NCI-H1694 (cell line): ENCODE results near the gene HAGH.

Experiments
- DNase-seq: peaks from one replicate; lab custom pipeline; 2025; lab: John Stamatoyannopoulos, UW

HAGH gene

GRCh38 chr16:1831186-1832075 is 4.8 kb upstream of the HAGH start:
- DNase-seq, result no peak

DNA sequence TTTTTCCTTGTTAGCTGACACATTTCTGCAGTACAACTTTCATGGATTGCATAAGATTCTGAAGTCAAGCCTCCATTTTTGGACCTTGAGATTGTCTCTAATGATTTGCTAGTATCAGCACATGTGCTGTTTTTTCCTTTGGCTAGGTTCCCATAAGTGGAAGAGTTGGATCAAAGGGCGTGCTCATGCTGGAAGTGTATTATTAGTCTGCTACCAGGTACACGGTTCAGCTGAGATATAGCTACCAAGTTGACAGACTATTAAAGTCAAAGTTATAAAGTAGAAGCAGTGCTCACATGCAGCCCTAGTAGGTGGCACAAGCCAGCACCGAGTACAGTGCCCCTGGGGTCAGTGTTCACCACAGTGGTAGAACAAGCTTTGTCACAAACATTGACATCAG is 3.6 kb upstream of the HAGH start:
- no peak for DNase-seq

GRCh38 chr16:1828645-1829410 is 2.2 kb upstream of the HAGH start:
- no peak for DNase-seq

GRCh38 chr16:1825864-1826690 is 548 bp downstream of the HAGH start:
- peak; percentile 4 for DNase-seq

GRCh38 chr16:1825381-1825863 is 1.2 kb downstream of the HAGH start:
- no peak for DNase-seq

DNA sequence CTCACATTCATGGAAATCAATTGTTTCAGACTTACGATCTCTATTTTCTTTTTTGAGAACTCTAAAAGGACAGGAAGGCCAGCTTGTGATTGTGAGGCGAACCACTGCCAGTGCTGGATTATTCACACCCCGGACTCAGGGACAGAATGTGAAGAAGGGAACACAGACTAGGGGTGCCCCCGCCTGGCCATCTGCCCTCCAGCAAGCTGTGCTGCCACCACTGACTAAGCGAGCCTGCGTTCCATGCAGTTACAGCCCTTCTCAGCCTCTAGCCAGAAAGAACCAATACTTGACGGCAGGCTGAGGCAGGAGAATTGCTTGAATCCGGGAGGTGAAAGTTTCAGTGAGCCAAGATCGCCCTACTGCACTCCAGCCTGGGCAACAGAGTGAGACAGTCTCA is 2.8 kb downstream of the HAGH start:
- peak; percentile 30 for DNase-seq

GRCh38 chr16:1822801-1823200 is 3.8 kb downstream of the HAGH start:
- DNase-seq, result no peak

GRCh38 chr16:1821861-1822611 is 4.6 kb downstream of the HAGH start:
- no peak for DNase-seq

DNA sequence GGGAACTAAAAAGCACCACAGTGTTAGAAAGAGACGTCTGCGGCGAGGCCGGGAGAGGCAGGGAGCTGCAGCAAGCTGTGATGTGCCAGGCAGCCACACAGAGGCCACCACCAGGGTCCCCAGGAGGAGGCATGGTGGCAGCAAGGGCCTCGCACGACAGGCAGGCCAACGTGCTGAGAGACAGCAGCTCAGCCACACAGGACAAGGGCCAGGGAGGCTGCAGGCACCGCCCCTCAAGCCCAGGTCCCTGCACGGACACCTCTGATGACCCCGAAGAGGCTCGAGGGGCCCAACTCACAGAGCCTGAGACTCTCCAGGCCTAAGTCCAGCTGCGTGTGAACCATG is 5.7 kb downstream of the HAGH start:
- DNase-seq, result no peak

GRCh38 chr16:1820096-1820945 is 6.3 kb downstream of the HAGH start:
- DNase-seq, result no peak

GRCh38 chr16:1819611-1820010 is 7.0 kb downstream of the HAGH start:
- no peak for DNase-seq

DNA sequence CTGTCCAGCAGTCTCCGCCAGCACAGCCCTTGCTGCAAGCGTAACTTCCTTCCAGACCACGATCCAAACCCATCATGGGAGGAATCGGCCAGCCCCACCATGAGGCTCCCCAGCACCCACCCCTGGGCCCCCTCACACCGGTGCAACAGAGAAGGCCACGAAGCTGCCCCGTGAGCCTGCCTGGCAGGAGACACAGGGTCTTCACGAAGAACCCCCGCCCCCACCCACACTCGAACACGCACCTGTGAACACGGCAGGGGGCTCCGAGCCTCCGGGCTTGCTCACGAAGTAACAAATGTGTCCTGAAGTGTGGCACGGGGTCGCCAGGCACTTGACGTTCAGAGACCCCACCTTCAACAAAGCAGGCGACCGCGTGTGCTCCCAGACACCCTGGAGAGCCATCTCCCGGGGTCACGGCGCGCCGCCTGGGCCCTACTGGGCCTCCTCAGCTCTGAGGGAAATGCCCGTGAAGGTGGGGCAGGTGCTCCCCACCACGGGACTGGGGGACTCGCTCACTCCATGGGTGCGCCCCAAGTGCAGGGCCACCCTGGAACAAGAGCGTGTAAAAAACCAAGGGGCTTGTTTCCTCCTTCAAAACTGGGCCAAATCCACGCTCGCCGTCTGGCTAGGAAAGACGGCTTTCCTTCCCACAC is 7.6 kb downstream of the HAGH start:
- no peak for DNase-seq

DNA sequence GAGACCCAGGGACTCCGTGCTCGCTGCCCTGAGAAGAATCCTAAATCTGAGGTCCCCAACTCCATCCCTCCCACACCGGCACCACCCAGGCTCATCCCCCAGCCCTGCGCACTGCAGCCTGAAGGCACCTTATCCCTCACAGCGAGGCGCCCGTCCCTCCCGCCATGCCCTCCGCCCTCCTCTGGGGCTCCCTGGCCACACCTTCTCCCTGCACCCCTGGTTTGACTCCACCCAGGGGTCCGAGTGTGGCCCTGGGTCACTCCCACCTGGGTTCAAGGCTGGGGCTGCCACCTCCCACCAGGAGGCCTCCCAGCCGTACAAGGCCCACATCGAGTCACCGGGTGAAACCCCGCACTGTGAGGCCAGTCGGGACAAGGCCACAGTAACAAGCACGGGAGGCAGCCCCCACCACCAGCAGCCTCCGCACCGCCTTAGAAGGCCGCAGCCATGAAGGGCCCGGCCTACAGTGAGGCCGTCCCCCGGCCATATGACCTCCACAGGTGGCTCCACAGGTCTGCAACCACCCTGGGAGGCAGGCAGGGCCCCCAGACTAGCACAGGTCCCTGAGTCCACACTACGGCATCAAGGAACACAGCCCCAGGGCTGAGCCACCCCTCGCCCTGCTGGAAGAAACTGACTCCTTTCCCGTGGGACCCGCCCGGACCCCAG is 8.3 kb downstream of the HAGH start:
- no peak for DNase-seq

DNA sequence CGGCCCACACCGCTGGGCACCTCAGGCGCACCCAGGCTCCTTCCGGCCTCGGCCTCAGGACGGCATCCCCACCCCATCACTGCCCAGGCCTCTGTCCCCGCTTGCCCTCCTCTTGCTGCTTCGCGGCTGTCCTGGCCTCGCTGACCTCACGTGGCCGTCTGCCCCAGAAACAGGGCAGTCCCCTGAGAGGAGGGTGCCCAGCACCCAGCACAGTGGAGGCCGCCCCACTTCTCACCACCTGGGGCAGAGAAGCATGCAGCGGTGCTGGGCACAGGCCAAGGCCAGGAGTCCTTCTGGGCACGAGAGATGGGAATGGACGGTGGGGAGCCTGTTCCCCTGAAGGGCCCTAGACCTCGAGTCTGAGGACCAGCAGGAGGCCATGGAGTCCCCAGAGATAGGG is 8.9 kb downstream of the HAGH start:
- no peak for DNase-seq

GRCh38 chr16:1817276-1817589 is 9.4 kb downstream of the HAGH start:
- DNase-seq, result no peak

DNA sequence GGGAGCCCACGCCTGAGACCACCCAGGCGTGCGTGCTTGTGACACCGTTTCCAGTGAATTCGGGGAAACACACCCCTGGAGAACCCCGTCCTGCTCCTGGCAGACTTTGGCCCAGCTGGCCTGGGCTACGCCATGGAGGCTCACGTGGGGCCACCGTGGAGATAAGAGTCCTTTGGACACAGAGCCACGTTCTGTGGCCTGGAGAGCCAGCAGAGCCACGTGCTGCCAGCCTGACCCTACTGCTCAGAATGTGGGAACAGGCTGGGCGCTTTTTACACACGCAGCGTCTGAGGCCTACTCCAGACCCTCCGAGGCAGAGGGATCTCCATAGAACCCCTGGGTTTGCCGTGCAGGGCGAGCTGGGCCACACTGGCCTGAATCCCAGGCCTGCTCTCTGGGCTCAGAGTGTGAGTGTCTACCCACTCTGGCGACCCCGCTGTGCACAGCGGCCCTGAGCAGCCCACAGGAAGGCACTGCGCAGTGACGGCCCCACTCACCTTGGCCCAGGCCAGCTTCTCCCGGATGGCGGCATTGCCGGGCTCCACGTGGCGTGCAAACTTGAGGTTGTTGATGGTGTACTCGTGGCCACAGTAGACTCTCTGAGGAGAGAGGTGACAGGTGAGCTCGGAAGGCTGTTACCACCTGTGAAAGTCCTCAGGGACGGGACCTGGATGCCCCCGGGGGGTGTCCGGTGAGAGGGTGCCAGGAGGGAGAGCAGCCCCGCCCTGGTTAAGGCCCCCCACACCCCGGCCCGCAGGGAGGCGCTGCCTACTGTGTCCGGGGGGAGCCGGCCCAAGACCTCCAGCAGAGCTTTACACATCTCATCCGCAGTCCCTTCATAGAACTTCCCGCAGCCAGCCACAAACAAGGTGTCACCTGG is 10.0 kb downstream of the HAGH start:
- DNase-seq, result no peak

DNA sequence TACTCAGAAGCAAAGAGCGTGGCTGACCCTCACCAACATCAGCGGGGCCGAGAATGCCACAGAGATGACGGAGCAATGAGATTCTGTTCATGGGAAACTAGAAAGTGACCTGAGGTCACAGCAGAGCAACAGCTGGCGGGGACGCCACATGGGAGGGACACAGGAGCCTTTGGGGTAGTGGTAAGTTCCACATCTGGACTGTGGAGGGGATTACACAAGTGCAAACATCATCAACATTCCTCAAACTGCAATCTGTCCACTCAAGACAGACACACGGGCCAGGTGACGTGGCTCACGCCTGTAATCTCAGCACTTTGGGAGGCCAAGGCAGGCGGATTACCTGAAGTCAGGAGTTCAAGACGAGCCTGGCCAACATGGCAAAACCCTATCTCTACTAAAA is 11.2 kb downstream of the HAGH start:
- no peak for DNase-seq

DNA sequence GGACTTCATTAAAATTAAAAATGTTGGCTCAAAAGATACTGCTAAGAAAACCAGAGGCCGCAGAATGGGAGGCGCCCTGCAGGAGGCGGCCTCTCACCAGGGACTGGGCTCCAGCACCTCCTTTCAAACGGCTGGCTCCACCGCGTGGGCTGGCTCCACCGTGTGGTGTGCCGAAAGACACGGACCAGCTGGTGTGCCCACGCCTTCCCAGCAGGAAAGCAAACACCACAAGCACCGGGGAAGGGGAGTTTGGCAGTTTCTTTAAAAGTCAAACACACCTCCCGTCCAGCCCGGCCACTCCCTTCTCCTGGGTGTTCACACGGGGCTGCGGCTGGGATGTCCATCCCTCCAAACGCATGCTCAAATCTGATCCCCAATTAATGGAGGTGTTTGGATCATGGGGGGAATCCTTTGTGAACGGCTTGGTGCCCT is 13.9 kb downstream of the HAGH start:
- peak; percentile 18 for DNase-seq

DNA sequence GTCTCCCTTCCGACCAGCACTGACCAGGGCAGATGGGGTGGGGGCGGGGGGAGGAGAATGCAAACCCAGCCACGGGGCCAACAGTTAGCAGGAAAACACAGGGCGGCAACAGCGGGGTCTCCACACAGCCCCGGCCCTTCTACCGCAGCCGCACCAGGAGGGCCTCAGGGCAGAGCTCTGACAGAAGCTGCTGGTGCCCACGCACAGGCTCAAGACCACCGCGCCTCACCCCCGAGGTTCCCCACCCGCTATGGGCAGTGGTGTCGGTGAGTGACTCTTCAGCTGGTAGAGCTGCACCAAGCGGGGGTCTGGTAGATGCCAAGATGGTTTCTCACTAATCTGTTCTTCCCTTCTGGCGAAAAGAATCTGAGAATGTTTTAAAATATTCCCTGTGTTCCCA is 16.1 kb downstream of the HAGH start:
- no peak for DNase-seq
